Cerebellar cortex (tissue), 1 donor: Measurements from ENCODE around the gene BEND5.

Source experiments
- DNase-seq: peaks from one replicate; pipeline ENCODE4 v3.0.0-alpha.2; 2015; ENCODE audit warnings: low spot score

The BEND5 gene

GRCh38 chr1:48765335-48765734 is 11.4 kb downstream of the BEND5 start:
- DNase-seq: no peak

- no peak for DNase-seq
These were observed 14.7 kb downstream of the BEND5 start for GRCh38 chr1:48761986-48762385.

DNA sequence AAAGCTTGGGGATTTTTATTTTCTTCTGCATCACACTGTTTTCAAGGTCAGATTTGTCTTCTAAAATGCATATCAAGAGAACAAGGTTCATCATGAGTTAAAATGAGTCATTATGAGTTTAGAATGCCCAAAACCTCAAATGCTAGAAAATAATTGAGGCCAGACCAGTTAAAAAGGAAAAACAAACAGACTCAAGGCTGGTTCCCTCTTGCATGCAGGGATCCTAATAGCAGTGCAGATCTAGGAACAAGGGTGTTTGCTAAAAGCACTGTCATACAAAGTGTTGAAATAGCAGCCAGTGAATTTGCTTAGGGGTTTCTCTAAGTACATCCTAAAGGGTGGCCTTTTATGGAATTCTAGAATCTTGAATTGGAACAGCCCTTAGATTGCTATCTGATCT is 15.3 kb downstream of the BEND5 start:
- no peak for DNase-seq

DNA sequence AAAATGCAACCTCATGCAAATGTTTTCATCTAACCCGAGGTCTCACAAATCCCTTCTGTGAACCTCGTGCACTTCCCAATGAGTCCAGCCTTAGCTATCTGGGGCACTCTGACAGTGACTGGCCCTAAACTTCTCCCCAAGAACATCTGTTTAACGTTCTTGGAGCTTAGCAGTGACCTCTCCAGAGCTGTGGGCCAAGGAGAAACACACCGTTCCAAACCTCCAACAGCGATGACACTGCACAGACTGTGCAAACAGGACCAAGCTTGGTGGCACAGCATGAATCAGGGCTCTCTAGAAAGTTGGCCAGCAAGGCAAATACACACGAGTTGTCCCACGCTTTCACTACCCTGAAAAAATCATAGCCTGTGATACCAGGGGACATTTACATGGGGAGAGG is 15.8 kb downstream of the BEND5 start:
- DNase-seq: no peak

DNA sequence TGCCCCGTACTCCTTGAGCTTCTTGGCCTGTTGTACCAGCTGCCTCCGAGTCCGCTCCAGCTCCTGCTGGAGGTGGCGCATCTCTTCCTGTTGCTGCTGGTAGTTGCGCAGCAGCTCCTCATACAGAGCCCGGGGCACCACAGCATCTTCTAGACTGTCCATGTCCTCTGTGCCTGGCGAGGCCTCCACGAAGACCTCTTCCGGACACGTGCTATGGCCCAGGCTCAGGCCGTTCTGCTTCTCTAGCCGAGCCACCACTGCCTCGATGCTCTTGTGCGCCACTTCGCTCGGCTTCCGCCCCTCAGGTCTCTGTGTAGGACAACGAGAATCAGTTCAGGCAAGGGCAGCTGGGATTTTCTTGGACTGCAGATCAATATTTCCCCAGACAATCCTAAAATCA is 17.7 kb downstream of the BEND5 start:
- DNase-seq: no peak

DNA sequence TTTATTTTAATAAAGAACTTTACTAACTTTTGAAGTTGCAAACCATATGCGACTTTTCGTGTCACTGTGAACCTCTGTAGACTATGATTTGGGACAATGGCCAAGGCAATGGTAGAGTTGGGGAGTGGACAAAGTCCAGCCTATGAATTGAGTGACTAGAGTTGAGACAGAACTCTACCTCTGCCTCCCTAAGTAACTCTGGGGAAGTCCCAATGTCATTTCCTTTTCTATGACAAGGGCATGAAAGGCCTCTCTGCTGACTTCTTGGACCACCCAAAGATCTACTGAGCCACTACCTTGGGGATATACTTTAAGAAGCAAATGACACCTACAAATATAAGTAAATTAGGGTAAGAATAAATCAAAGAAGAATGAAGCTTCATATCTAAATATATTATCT is 19.3 kb downstream of the BEND5 start:
- no peak for DNase-seq

- no peak for DNase-seq
These were observed 19.9 kb downstream of the BEND5 start for GRCh38 chr1:48756683-48757316.

GRCh38 chr1:48753293-48753692 is 23.4 kb downstream of the BEND5 start:
- no peak for DNase-seq

- DNase-seq: no peak
These were observed 26.6 kb downstream of the BEND5 start for GRCh38 chr1:48750109-48750508.

DNA sequence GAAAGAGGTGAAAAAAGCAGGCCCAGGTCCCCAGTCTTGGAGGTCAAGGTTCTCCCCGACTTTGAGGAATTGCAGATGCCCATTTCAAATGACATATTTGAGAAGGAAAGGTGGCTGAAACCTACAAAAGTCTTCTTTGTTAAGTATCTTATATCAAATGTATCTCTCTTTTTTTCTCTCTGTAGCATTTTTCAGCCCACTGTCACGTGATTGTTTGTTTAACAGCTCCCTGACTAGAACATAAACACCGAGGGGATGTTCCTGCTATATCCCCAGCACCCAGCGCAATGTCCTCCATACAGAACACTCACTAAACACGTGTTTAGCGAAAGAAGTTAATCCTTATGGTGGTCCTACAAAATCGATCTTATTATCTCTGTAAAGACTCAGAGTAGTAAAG is 27.6 kb downstream of the BEND5 start:
- no peak for DNase-seq

DNA sequence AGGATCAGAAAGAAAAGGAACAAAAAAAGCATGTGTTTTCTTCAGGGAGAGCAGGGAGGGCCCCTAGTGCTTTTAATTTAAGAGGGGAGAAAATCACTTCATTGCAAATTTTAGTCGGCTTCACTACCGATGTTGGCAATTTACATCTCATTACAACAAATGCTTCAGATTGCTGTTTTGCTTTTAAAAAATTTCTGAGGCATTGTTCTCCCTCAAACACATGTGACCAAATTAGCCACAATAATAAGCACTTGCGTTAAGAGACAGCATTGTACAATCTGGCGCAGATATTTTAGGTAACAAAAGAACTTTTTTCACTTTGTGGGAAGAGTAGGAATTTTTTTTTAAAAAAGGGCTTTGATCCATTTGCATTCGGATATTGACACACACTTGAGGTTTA is 29.8 kb downstream of the BEND5 start:
- DNase-seq: no peak

DNA sequence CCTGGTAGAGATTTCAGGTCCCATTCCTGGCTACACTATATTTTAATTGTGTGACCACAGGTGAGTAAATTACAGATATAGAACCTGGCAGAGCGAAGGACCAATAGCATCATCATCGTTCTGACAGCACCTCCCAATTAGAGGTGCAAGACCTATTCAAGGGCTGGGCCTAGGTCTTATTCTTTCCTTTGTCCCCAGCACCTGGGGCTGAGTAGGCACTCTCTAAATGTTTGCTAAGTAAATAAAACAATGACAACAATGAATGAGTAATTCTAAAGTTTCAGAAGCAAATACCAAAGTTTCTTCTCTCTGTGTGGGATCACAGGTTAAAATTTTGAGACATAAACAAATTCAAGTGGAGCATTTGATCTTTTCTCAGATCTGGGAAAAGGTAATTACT is 32.7 kb downstream of the BEND5 start:
- no peak for DNase-seq

- no peak for DNase-seq
These were observed 33.2 kb downstream of the BEND5 start for GRCh38 chr1:48743480-48743879.

- DNase-seq: no peak
These were observed 35.3 kb downstream of the BEND5 start for GRCh38 chr1:48741380-48741779.

GRCh38 chr1:48740621-48741020 is 36.1 kb downstream of the BEND5 start:
- no peak for DNase-seq

DNA sequence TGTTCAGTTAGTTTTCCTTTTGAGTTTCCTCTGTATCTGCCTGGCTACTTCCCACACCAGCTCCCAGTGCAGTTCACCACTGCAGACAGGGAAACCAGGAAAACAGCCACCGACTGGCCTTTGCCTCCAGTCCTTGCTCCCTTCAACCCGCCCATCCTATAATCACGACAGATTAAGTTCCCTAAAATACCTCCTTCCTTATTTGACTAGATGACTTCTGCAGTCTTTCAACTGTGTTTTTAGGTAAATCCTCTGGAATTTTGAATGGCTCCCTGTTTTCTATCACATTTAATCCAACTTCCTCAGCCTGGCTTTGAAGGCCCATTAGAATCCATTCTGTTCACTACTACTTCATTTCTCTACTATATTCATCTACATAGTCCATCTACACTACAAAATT is 37.6 kb downstream of the BEND5 start:
- DNase-seq: no peak

GRCh38 chr1:48738356-48738755 is 38.3 kb downstream of the BEND5 start:
- no peak for DNase-seq

DNA sequence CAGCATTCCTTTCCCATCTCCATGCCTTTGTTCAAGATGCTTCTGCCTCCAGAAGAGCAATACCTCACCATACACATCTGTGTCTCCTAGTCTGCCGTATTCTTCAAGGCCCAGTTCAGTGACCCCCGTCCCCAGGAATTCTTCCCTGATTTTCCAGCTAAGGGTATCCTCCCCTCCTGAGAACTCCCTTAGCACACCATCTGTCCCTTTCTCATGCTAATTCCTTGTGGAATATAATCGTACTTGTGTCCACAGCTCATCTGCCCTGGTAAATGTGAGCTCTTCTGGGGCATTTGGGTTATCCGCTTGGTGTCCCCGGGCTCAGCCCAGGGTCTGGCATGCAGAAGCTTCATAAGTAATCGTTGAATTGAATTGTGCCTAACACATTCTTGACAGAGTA is 40.9 kb downstream of the BEND5 start:
- no peak for DNase-seq

GRCh38 chr1:48730164-48730910 is 46.4 kb downstream of the BEND5 start:
- DNase-seq: no peak

DNA sequence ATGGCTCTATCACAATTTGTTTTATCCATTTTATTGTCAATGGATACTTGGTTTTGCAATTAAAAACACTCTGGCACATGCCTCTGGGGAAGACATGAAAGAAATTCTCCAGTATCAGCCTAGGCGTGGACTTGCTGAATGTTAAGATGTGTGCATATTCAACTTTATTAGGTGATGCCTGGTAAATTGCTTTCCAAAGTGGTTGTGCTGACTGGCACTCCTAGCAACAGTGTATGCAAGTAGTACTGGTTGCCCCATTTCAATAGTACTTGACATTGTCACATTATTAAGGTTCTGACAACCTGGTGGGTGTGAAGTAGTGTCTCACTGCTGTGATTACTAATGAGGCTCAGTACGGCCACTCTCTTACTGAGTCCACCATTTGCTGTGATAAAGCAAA is 48.1 kb downstream of the BEND5 start:
- no peak for DNase-seq

GRCh38 chr1:48726557-48727215 is 50.0 kb downstream of the BEND5 start:
- DNase-seq: no peak

DNA sequence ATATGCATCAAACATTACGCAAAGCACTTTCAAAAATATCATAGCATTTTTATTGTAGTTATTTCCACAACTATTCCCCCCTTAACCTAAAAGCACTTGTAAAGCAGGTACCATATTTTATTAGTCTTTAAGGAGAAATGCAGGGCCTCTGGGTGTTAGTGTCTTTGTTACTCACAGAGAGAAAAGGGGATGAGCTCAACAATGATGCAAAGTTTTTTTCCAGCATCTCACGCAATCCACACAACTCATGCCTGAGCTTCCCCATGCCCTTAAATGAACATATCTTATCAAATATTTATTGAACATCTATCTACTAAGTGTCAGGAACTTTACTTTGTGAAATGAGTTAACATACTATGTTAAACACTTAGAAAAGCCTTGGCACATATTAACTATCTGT is 50.6 kb downstream of the BEND5 start:
- no peak for DNase-seq

DNA sequence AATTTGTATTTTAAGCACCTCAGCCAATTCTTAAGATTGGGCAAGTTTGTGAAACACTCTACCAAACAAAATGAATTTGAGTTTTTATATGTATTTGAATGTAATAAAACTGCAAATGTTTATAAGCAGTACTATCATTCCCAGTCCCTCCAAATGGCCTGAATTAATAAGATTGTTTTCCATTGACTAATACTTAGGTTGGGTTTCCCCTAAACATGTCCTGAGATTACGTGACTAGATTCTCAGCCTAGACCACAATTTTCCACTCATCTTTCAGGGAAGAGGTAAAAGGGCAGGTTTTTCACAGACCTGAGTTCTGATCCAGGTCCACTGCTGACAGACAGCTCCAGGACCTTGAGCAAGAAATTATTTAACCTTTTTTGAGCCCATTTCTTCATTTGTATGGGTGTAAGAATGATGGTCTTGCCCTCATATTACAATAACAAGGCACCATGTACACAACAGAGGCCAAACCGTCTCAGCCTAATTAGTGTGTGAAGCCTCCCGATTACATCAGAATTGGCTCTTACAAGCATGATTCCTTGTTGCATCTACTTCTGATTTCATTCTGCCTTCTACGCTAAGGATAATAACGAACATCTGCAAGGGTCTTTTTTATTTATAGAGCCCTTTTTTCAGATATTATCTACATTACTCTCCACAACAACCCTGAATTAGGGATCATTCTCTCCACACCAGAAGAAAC is 51.2 kb downstream of the BEND5 start:
- DNase-seq: no peak
